GM10248 (cell line): ENCODE data around the gene SLC35F4.
"Not testable (repeated sequence)": the region's sequence is repeated elsewhere in the genome, so short reads cannot be mapped to it uniquely, and the experiment has no call there.

Source experiments
- CTCF ChIA-PET: fragments of 300-600 bp; sonication (Branson Sonifier 250); formaldehyde crosslinking; extraction: SDS; loops from one replicate; lab custom pipeline; 2021; ENCODE audit warnings: antibody characterized with exemption; lab: Yijun Ruan, JAX
- POLR2A ChIA-PET: fragments of 350-650 bp; sonication (Branson Sonifier 250); formaldehyde crosslinking; extraction: SDS; loops from one replicate; lab custom pipeline; 2020; ENCODE audit warnings: antibody characterized with exemption; lab: Yijun Ruan, JAX
- DNase-seq: peaks from one replicate; pipeline ENCODE4 v3.0.0; 2012; ENCODE audit errors: extremely low spot score
- TF ChIP-seq, protein P1 (sequence below): IDR thresholded peaks from 2 replicates; pipeline ENCODE4 v1.5.1; 2012; ENCODE audit warnings: mild to moderate bottlenecking, low read depth; ENCODE audit errors: extremely low read depth, missing control alignments, control extremely low read depth

Gene SLC35F4

GRCh38 chr14:57736391-57736790, 129.5 kb downstream of the SLC35F4 start:
- ChIA-PET CTCF (interaction anchor here (1.0 kb wide), 1 partner anchor 44 kb away, joined by 3 read pairs; no protein-coding TSS in a partner anchor), POLR2A (no interaction called here)
- DNase-seq, result no peak
- TF ChIP-seq, protein P1, sequence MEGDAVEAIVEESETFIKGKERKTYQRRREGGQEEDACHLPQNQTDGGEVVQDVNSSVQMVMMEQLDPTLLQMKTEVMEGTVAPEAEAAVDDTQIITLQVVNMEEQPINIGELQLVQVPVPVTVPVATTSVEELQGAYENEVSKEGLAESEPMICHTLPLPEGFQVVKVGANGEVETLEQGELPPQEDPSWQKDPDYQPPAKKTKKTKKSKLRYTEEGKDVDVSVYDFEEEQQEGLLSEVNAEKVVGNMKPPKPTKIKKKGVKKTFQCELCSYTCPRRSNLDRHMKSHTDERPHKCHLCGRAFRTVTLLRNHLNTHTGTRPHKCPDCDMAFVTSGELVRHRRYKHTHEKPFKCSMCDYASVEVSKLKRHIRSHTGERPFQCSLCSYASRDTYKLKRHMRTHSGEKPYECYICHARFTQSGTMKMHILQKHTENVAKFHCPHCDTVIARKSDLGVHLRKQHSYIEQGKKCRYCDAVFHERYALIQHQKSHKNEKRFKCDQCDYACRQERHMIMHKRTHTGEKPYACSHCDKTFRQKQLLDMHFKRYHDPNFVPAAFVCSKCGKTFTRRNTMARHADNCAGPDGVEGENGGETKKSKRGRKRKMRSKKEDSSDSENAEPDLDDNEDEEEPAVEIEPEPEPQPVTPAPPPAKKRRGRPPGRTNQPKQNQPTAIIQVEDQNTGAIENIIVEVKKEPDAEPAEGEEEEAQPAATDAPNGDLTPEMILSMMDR, result no peak

- POLR2A ChIA-PET, result interaction anchor here (0.6 kb wide), 1 partner anchor 63 kb away, joined by 3 read pairs; no protein-coding TSS in a partner anchor
- TF ChIP-seq, protein P1, result no peak
- CTCF ChIA-PET, result interaction anchor here (1.0 kb wide), 1 partner anchor 43 kb away, joined by 3 read pairs; no protein-coding TSS in a partner anchor
- DNase-seq, result no peak
Measured at GRCh38 chr14:57735276-57735675, 130.6 kb downstream of the SLC35F4 start.

DNA sequence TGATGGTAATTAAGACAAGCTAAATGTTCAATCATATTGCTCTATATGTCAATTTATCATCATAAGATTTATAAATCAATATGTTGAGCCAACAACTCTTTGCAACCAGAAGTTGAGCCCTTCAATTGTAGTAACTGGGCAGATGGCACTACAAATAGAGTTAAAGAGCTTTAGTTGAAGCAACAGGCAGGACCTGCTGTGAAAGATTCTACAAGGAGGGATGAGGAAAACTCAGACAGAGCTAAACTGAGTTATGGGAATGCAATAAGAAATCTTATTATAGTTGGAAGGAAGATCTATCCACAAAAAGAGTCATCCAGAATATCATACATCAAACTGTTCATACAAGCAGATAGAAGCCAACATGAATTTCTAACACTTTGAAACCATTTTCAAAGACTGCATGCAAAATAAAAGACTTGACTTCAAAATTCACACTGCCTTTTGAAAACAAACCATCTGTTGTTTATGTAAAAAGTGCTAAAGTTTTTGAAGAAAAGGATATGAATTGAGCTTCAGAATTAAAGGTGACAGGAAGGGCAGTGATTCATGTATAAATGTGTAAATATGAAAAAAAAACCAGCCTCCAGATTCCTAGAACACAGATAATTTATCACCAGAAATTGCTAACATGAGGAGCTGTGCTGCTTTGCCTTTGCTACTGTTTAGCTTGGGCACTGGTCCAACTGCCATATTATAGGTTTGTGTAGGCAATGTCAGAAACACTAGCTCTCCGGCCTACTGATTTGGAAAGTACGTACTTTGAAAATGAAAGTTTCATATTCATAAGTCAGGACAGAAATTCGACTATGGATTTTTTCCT, 133.2 kb downstream of the SLC35F4 start:
- no peak for DNase-seq
- POLR2A ChIA-PET, result no interaction called here
- CTCF ChIA-PET, result no interaction called here
- TF ChIP-seq, protein P1, result no peak

- POLR2A ChIA-PET, result no interaction called here
- CTCF ChIA-PET, result interaction anchor here (1.2 kb wide), 1 partner anchor 9 kb away, joined by 3 read pairs; no protein-coding TSS in a partner anchor
- no peak for DNase-seq
- TF ChIP-seq, protein P1, result no peak
Measured at GRCh38 chr14:57729208-57730187, 136.4 kb downstream of the SLC35F4 start.

GRCh38 chr14:57725399-57726077, 140.4 kb downstream of the SLC35F4 start:
- CTCF ChIA-PET, result interaction anchor here (1.2 kb wide), 1 partner anchor 146 kb away, joined by 3 read pairs; no protein-coding TSS in a partner anchor
- TF ChIP-seq, protein P1, result no peak
- no peak for DNase-seq
- POLR2A ChIA-PET, result no interaction called here

DNA sequence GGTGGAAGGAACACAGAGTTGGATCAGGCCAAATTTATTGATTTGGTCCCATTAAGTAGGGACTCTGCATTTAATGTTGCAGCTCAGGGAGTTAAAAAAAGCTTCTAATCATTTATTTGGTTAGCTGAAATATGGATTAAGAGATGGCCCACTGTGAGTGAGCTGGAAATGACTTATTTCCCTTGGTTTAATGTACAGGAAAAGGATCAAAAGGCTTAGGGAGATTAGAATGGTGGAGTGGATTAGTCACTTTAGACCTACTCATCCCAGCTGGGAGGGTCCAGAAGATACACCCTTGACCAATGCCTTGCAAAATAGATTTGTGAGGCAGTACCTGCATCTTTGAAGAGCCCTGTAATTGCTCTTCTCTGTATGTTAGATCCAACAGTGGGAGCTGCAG, 143.8 kb downstream of the SLC35F4 start:
- DNase-seq, POLR2A ChIA-PET, CTCF ChIA-PET: not testable (repeated sequence)
